HG03066 (cell line): ENCODE results near the gene NKD1.

Source experiments
- ATAC-seq: cut with Tn5 transposase; IDR thresholded peaks from one replicate; pipeline ENCODE4 v1.9.1; 2021; ENCODE audit warnings: low read depth; ENCODE audit not compliant: unreplicated experiment

The NKD1 gene

GRCh38 chr16:50519602-50520001 is 28.6 kb upstream of the NKD1 start:
- ATAC-seq: no peak

GRCh38 chr16:50520451-50521245 is 27.5 kb upstream of the NKD1 start:
- ATAC-seq: no peak

GRCh38 chr16:50521246-50521900 is 26.8 kb upstream of the NKD1 start:
- no peak for ATAC-seq

- no peak for ATAC-seq
Observed at GRCh38 chr16:50522324-50522723, 25.9 kb upstream of the NKD1 start.

- ATAC-seq: no peak
Observed at GRCh38 chr16:50523710-50524109, 24.5 kb upstream of the NKD1 start.

- ATAC-seq: no peak
Observed at GRCh38 chr16:50525262-50525661, 22.9 kb upstream of the NKD1 start.

- no peak for ATAC-seq
Observed at GRCh38 chr16:50525716-50526115, 22.5 kb upstream of the NKD1 start.

GRCh38 chr16:50526249-50526648 is 21.9 kb upstream of the NKD1 start:
- ATAC-seq: no peak

GRCh38 chr16:50526796-50527195 is 21.4 kb upstream of the NKD1 start:
- no peak for ATAC-seq

- no peak for ATAC-seq
Observed at GRCh38 chr16:50528820-50529219, 19.4 kb upstream of the NKD1 start.

GRCh38 chr16:50529334-50529733 is 18.9 kb upstream of the NKD1 start:
- ATAC-seq: no peak

GRCh38 chr16:50530277-50531236 is 17.6 kb upstream of the NKD1 start:
- no peak for ATAC-seq

- ATAC-seq: no peak
Observed at GRCh38 chr16:50531359-50531758, 16.8 kb upstream of the NKD1 start.

- ATAC-seq: no peak
Observed at GRCh38 chr16:50531901-50532300, 16.3 kb upstream of the NKD1 start.

- ATAC-seq: no peak
Observed at GRCh38 chr16:50532576-50532975, 15.6 kb upstream of the NKD1 start.

- no peak for ATAC-seq
Observed at GRCh38 chr16:50533317-50533716, 14.9 kb upstream of the NKD1 start.

- no peak for ATAC-seq
Observed at GRCh38 chr16:50534091-50534490, 14.1 kb upstream of the NKD1 start.

GRCh38 chr16:50534556-50534955 is 13.6 kb upstream of the NKD1 start:
- no peak for ATAC-seq

- no peak for ATAC-seq
Observed at GRCh38 chr16:50534958-50535357, 13.2 kb upstream of the NKD1 start.

GRCh38 chr16:50535506-50536257 is 12.5 kb upstream of the NKD1 start:
- ATAC-seq: no peak
